Eye (tissue), 1 donor: Measurements from ENCODE around the gene MRPL54.
A peak's percentile ranks its signal among the peaks of the same experiment; 100 is the strongest.
"Not testable (repeated sequence)": the region's sequence is repeated elsewhere in the genome, so short reads cannot be mapped to it uniquely, and the experiment has no call there.

Source experiments
- DNase-seq: peaks from one replicate; pipeline ENCODE4 v3.0.0-alpha.2; 2015

The MRPL54 gene

GRCh38 chr19:3743486-3743885 is 19.0 kb upstream of the MRPL54 start:
- DNase-seq, result no peak

- DNase-seq, result no peak
These were observed 17.0 kb upstream of the MRPL54 start for GRCh38 chr19:3745363-3746045.

GRCh38 chr19:3746371-3747056 is 16.0 kb upstream of the MRPL54 start:
- no peak for DNase-seq

- no peak for DNase-seq
These were observed 13.5 kb upstream of the MRPL54 start for GRCh38 chr19:3748965-3749364.

GRCh38 chr19:3750211-3750610 is 12.3 kb upstream of the MRPL54 start:
- DNase-seq, result no peak

GRCh38 chr19:3751236-3751635 is 11.2 kb upstream of the MRPL54 start:
- no peak for DNase-seq

- no peak for DNase-seq
These were observed 10.0 kb upstream of the MRPL54 start for GRCh38 chr19:3752492-3752891.

- DNase-seq, result no peak
These were observed 8.7 kb upstream of the MRPL54 start for GRCh38 chr19:3753631-3754410.

GRCh38 chr19:3757705-3758104 is 4.8 kb upstream of the MRPL54 start:
- not testable (repeated sequence) for DNase-seq

GRCh38 chr19:3758297-3758696 is 4.2 kb upstream of the MRPL54 start:
- DNase-seq, result not testable (repeated sequence)

- DNase-seq, result no peak
These were observed 2.8 kb upstream of the MRPL54 start for GRCh38 chr19:3759482-3760254.

GRCh38 chr19:3760871-3761361 is 1.6 kb upstream of the MRPL54 start:
- no peak for DNase-seq

GRCh38 chr19:3761382-3762129 is 926 bp upstream of the MRPL54 start, which contains the start of gene APBA3:
Gene APBA3 (minus strand): TSS chr19:3761692. CDS start chr19:3760264, 1,428 bp downstream.
- peak; percentile 95 for DNase-seq

- no peak for DNase-seq
These were observed 380 bp upstream of the MRPL54 start for GRCh38 chr19:3762130-3762473.

GRCh38 chr19:3765121-3765520 is 2.6 kb downstream of the MRPL54 start:
- no peak for DNase-seq

GRCh38 chr19:3765757-3766156 is 3.3 kb downstream of the MRPL54 start:
- not testable (repeated sequence) for DNase-seq

GRCh38 chr19:3766520-3766919 is 4.0 kb downstream of the MRPL54 start:
- DNase-seq, result no peak

- DNase-seq, result no peak
These were observed 4.6 kb downstream of the MRPL54 start for GRCh38 chr19:3767050-3767449.

GRCh38 chr19:3768015-3768747 is 5.7 kb downstream of the MRPL54 start:
- DNase-seq, result no peak

GRCh38 chr19:3768748-3769099 is 6.2 kb downstream of the MRPL54 start:
- no peak for DNase-seq

GRCh38 chr19:3769494-3769893 is 7.0 kb downstream of the MRPL54 start:
- no peak for DNase-seq
